NK-92 (cell line): Measurements from ENCODE around the gene ARMC2.

Source experiments
- DNase-seq: peaks from one replicate; lab custom pipeline; 2025; ENCODE audit not compliant: unreplicated experiment; lab: John Stamatoyannopoulos, UW

Gene ARMC2

GRCh38 chr6:108983151-108983550 is 134.9 kb downstream of the ARMC2 start:
- no peak for DNase-seq

- DNase-seq: no peak
These were observed 137.1 kb downstream of the ARMC2 start for GRCh38 chr6:108985301-108985700.

- DNase-seq: no peak
These were observed 138.9 kb downstream of the ARMC2 start for GRCh38 chr6:108987156-108987555.

GRCh38 chr6:108988296-108988695 is 140.1 kb downstream of the ARMC2 start:
- DNase-seq: no peak

GRCh38 chr6:108988765-108989164 is 140.5 kb downstream of the ARMC2 start:
- DNase-seq: no peak

GRCh38 chr6:108989700-108990099 is 141.5 kb downstream of the ARMC2 start:
- DNase-seq: no peak

- no peak for DNase-seq
These were observed 145.7 kb downstream of the ARMC2 start for GRCh38 chr6:108993876-108994275.

- DNase-seq: no peak
These were observed 147.1 kb downstream of the ARMC2 start for GRCh38 chr6:108995296-108995695.

GRCh38 chr6:108996208-108996607 is 148.0 kb downstream of the ARMC2 start:
- DNase-seq: no peak

GRCh38 chr6:108998485-108998884 is 150.3 kb downstream of the ARMC2 start:
- DNase-seq: no peak

- DNase-seq: no peak
These were observed 151.2 kb downstream of the ARMC2 start for GRCh38 chr6:108999428-108999827.

- no peak for DNase-seq
These were observed 152.1 kb downstream of the ARMC2 start for GRCh38 chr6:109000289-109000688.

- no peak for DNase-seq
These were observed 153.2 kb downstream of the ARMC2 start for GRCh38 chr6:109001291-109001894.

- DNase-seq: no peak
These were observed 154.0 kb downstream of the ARMC2 start for GRCh38 chr6:109002051-109002697.

- no peak for DNase-seq
These were observed 154.7 kb downstream of the ARMC2 start for GRCh38 chr6:109002882-109003281.

- no peak for DNase-seq
These were observed 158.6 kb downstream of the ARMC2 start for GRCh38 chr6:109006818-109007217.

GRCh38 chr6:109007521-109007920 is 159.3 kb downstream of the ARMC2 start:
- no peak for DNase-seq

GRCh38 chr6:109008054-109008453 is 159.8 kb downstream of the ARMC2 start:
- no peak for DNase-seq

GRCh38 chr6:109008537-109009235 is 160.5 kb downstream of the ARMC2 start:
- no peak for DNase-seq

- DNase-seq: peak; percentile 52
These were observed 161.2 kb downstream of the ARMC2 start for GRCh38 chr6:109009236-109009961.

- DNase-seq: no peak
These were observed 161.9 kb downstream of the ARMC2 start for GRCh38 chr6:109009962-109010704.
